NCI-H187 (cell line): ENCODE measurements around the gene CFAP54.

ENCODE experiments used
- DNase-seq, 2 experiments: peaks; one replicate each; lab custom pipeline; 2025; lab: John Stamatoyannopoulos, UW

CFAP54 gene

DNA sequence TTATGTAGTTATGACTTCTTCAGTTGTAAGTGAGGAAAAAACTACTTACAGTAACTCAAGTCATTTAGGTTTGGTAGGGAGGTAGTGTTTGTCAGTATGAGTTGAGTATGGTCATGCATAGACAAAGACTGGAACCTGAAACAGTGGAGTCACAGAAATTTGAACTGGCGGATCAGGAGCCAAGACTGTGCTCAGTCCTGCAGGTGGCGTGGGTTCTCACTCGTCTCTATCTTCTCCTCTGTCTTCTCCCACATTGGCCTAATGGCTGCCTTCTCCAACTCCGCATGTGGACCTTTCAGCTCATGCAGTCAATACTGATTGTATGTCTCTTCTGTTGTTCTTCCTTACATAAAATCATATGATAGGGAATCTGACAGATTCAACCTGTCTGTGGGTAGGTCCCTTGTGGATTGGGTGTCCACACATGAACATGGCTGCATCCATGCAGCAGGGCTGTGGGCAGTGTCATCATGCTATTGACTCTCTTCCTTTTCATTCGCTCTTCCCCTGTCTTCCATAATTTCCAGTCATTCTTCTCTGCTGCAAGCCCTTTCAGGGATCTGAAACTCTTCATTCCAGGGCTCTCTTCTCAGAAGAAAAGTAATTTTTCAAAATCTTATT, 338.9 kb downstream of the CFAP54 start:
- no peak for DNase-seq

GRCh38 chr12:96829354-96829753, 340.0 kb downstream of the CFAP54 start:
- no peak for DNase-seq

DNA sequence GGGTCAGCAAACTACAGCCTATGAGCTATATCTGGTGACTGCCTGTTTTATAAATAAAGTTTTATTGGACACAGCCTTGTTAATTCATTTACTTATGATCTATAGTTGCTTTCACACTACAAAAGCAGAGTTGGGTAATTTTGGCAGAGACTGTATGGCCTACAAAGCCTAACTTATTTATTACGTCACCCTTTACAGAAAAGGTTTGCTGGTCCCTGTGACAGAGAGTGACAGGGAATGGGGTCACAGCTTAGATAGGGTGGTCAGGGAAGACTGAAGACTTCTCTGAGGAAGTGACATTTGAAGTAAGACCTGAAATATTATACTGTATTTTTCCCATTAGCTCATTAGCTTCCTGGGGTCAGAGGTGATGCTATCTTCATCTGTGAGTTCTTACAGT, 342.0 kb downstream of the CFAP54 start:
- DNase-seq = no peak

- no peak for DNase-seq
Observed at GRCh38 chr12:96846293-96846692, 356.9 kb downstream of the CFAP54 start.

GRCh38 chr12:96850676-96851075, 361.3 kb downstream of the CFAP54 start:
- DNase-seq = no peak

- DNase-seq = no peak
Observed at GRCh38 chr12:96858162-96858561, 368.8 kb downstream of the CFAP54 start.

GRCh38 chr12:96861656-96862055, 372.3 kb downstream of the CFAP54 start:
- DNase-seq = no peak

GRCh38 chr12:96862326-96862725, 372.9 kb downstream of the CFAP54 start:
- DNase-seq = no peak

DNA sequence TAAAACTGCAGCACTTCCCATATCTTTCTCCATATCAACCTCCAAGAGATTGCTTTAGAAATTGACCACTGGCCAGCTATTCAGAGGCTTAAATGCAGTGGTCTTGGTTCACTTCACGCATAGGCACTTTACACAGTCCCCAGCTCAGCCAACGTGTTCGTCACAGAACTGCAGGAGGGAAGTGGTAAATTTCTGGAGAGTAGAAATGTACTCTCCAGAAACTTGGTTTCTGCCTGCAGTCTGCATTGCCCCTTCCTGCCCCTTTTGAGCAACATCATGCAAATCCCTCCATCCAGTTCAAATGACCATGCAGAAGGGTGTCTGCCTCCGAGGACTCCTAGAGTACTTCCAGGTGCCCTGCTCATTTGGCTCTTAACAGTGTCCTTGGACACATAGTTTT, 375.0 kb downstream of the CFAP54 start:
- DNase-seq = no peak

DNA sequence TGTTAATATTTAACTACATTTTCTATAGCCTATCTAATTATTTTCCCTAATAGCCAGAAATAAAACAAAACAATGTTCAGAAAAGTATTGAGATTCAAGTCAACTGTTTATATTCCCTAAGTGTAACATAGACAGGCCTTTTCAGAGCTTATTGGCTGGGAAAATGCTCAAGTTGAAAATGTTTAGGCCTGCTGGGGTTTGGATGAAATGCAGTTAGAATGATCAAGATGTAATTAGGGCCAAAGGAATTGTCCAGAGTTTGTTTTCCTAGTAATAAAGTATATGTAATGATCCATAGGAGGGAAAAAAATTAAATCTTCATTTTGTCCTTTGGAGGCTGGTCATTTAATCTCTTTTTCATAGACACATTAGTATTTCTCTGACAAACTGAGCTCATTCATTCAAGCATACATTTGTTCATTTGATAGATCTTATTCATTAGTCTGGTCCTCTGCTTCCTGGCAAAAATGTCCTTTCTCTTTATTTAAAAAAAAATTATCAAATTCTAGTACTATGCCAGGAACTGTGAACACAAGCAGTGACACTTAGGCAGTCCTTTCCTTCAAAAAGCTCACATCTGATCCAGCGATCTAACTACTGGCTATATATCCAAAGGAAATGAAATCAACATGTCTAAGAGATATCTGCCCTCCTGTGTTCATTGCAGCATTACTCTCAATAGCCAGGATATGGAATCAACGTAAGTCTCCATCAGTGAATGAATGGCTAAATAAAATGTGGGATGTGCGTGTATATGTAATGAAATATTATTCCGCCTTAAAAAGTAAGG, 377.6 kb downstream of the CFAP54 start:
- no peak for DNase-seq

- no peak for DNase-seq
Observed at GRCh38 chr12:96870946-96871345, 381.6 kb downstream of the CFAP54 start.

GRCh38 chr12:96872961-96873360, 383.6 kb downstream of the CFAP54 start:
- DNase-seq = no peak

DNA sequence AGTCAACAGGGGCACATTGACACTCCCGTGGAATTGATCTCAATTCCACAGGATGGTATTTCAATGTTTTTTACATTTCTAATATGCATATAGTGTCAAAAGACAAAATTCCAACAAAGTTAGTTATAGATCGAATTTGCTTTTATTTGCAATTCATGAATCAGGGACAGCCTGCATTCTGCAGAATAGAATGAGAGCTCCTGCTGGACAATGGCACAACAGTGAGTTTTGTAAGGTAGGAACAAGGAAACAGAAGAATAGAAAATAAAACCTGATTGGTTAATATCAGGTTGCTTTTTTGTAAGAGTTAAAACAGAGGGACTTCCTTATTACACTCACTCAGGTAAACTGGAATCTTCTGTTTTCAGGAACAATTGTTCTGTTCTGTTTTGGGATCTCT, 384.8 kb downstream of the CFAP54 start:
- DNase-seq = no peak

DNA sequence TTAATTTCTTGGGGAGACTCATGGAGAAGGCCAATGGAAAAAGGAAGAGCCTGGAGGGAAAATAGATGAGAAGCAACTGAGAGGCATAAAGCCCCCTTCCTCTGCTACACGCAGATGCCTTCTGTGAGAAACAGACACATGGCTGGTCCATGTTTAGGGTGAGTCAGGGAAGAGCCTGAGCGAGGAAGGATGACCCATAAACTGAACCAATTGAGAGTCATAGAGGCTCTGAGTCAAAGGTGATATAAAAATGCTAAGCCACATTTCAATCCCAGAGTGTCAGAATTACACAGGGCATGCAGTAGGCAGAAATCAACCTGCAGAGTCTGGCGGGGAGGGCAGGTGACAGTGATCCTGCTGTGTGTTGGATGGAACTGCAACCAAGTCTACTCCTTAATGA, 387.6 kb downstream of the CFAP54 start:
- DNase-seq = no peak

GRCh38 chr12:96878704-96879103, 389.3 kb downstream of the CFAP54 start:
- DNase-seq = no peak

DNA sequence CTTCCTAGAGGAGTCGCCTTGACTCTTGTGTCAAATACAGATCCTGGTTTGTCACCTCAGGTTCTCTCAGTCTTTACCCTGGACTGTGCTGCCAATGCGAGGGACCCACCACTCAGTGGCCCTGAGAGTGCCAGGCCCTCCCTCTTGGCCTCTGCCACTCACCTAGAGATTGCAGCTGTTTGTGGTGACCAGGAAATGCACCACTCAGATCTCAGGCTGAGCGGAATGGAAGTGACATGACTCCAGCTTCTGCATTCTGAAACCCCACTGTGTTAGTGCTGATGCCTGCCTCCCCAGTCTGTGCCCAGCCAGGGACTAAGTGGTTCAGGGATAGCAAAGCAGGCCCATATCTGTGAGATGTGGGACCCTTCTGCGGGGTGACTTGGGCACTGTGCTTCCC, 389.9 kb downstream of the CFAP54 start:
- DNase-seq = no peak

DNA sequence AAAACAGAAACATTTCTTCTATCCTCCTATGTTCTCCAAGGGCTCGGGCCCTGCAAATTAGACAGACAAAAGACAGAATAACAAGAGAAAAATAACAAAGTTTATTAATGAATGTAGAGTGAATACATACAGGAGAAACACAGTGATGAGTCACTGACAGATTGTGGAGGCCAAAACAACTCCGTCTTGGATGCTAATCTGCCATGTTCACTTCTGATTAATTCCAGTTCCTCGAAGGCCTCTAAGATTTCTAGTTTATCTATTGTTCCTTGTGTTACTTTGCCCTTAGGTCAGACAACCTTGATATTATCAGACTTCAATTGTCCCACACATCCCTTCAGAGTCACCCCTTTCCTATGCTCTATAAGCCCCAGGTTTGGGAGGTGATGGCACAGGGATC, 390.8 kb downstream of the CFAP54 start:
- DNase-seq = no peak

DNA sequence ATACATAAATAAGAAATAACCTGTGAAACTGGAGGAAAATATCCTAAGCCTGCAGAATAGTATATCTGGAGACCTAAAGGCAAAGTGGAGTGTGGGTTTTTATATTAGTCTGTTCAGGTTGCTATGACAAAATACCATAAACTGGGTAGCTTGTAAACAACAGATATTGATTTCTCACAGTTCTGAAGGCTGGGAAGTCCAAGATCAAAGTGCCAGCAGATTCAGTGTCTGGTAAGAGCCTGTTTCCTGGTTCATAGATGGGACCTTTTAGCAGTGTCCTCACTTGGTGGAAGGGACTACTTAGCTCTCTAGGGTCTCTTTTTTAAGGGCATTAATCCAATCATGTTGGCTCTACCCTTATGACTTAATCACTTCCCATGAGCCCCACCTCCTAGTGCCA, 392.2 kb downstream of the CFAP54 start:
- DNase-seq = no peak

DNA sequence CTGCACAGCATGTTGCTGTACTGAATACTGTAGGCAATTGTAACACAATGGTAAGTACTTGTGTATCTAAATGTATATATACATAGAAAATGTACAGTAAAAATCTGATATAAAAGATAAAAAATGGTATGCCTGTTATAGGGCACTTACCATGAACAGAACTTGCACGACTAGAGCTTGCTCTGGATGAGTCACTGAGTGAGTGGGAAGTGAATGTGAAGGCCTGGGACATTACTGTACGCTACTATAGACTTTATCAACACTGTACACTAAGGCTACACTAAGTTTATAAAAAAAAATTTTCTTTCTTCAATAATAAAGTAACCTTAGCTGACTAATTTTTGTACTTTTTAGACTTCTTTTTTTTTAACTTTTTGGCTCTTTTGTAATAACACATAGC, 393.5 kb downstream of the CFAP54 start:
- DNase-seq = no peak

DNA sequence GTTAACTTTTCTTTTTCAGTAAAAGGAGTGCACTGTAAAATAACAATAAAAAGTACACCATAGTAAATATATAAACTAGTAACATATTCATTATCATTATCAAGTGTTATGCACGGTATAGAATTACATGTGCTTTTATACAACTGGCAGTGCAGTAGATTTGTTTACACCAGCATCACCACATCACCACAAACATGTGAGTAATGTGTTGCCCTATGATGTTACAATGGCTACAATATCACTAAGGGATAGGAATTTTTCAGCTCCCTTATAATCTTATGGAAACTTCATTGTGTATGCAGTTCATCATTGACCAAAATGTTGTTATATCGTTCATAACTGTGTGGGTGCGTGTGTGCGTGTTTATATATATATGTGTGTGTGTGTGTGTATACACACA, 394.2 kb downstream of the CFAP54 start:
- no peak for DNase-seq

DNA sequence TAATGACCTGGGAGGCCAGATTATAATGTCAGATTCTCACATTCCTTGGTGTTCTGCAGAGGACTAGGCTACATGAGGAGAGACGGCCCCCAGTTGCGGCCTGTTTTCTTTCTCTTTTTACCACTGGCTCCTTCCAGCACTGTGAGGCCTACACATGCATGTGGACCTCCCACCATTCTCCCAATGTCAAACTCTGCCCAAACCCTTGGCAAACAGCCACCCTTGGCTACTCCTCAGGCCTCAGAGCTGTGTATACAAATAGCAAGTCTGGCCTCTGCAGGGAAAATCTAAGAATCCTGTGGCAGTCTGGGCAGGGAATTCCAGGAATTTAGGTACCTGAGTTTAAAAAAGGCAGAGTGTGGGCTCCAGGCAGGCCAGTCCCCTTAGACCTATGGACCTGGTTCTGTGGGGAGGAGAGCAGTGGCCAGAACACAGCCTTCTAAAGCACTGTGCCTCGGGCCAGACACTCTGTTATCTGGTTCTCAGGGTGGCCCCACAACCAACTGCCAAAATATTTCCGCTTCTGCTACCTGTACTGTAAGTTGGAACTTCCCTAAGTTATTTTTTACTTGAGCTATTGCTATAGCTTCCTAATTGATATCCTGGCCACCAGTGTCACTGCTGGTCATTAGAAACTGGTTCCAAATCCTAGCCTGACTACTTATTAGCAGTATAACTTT, 397.8 kb downstream of the CFAP54 start:
- DNase-seq = no peak

GRCh38 chr12:96889273-96889933, 400.0 kb downstream of the CFAP54 start:
- DNase-seq = no peak

GRCh38 chr12:96890331-96890730, 401.0 kb downstream of the CFAP54 start:
- no peak for DNase-seq
